ENCODE data around the gene ACVR2B.

The ACVR2B gene

GRCh38 chr3:38487323-38487722 lies 33.6 kb downstream of the ACVR2B start:
- TF ChIP-seq POLR2AphosphoS5 (IDR thresholded peaks at IDR 0.05; ENCODE audit: low read depth, low read length) (no peak), FOXP2 (optimal IDR thresholded peaks at IDR 0.05; ENCODE audit: borderline replicate concordance, extremely low read depth, extremely low read length, insufficient read depth) (no peak), REST (IDR thresholded peaks at IDR 0.05; ENCODE audit: insufficient read depth in 1 of 2, low read depth in 2 of 2, low read length in 2 of 2) (no peak), TAF1 (IDR thresholded peaks at IDR 0.05; ENCODE audit: borderline replicate concordance, insufficient read depth, low read length) (no peak), SIN3A (IDR thresholded peaks at IDR 0.05; ENCODE audit: borderline replicate concordance, insufficient read depth, low read length) (no peak)

- TF ChIP-seq TAF1 (IDR thresholded peaks at IDR 0.05; ENCODE audit: borderline replicate concordance, insufficient read depth, low read length) (no peak), FOXP2 (optimal IDR thresholded peaks at IDR 0.05; ENCODE audit: borderline replicate concordance, extremely low read depth, extremely low read length, insufficient read depth) (no peak), SIN3A (IDR thresholded peaks at IDR 0.05; ENCODE audit: borderline replicate concordance, insufficient read depth, low read length) (no peak), POLR2AphosphoS5 (IDR thresholded peaks at IDR 0.05; ENCODE audit: low read depth, low read length) (no peak), REST (IDR thresholded peaks at IDR 0.05; ENCODE audit: insufficient read depth in 1 of 2, low read depth in 2 of 2, low read length in 2 of 2) (no peak)
These were observed 35.3 kb downstream of the ACVR2B start for GRCh38 chr3:38488949-38489348.

GRCh38 chr3:38489766-38490165 lies 36.1 kb downstream of the ACVR2B start:
- no peak for TF ChIP-seq SIN3A (IDR thresholded peaks at IDR 0.05; ENCODE audit: borderline replicate concordance, insufficient read depth, low read length)
- no peak for TF ChIP-seq FOXP2 (optimal IDR thresholded peaks at IDR 0.05; ENCODE audit: borderline replicate concordance, extremely low read depth, extremely low read length, insufficient read depth)
- TF ChIP-seq POLR2AphosphoS5 (IDR thresholded peaks at IDR 0.05; ENCODE audit: low read depth, low read length), result no peak
- TF ChIP-seq TAF1 (IDR thresholded peaks at IDR 0.05; ENCODE audit: borderline replicate concordance, insufficient read depth, low read length), result no peak
- no peak for TF ChIP-seq REST (IDR thresholded peaks at IDR 0.05; ENCODE audit: insufficient read depth in 1 of 2, low read depth in 2 of 2, low read length in 2 of 2)

- TF ChIP-seq TAF1 (IDR thresholded peaks at IDR 0.05; ENCODE audit: borderline replicate concordance, insufficient read depth, low read length), result no peak
- no peak for TF ChIP-seq REST (IDR thresholded peaks at IDR 0.05; ENCODE audit: insufficient read depth in 1 of 2, low read depth in 2 of 2, low read length in 2 of 2)
- TF ChIP-seq POLR2AphosphoS5 (IDR thresholded peaks at IDR 0.05; ENCODE audit: low read depth, low read length), result no peak
- TF ChIP-seq FOXP2 (optimal IDR thresholded peaks at IDR 0.05; ENCODE audit: borderline replicate concordance, extremely low read depth, extremely low read length, insufficient read depth), result no peak
- TF ChIP-seq SIN3A (IDR thresholded peaks at IDR 0.05; ENCODE audit: borderline replicate concordance, insufficient read depth, low read length), result no peak
These were observed 36.8 kb downstream of the ACVR2B start for GRCh38 chr3:38490281-38491030.

Measured in PFSK-1 (cell line).